HK-2 (cell line): ENCODE results near the gene ENO2.
"Not testable (repeated sequence)": the region's sequence is repeated elsewhere in the genome, so short reads cannot be mapped to it uniquely, and the experiment has no call there.

Experiments
- DNase-seq: peaks from one replicate; pipeline ENCODE4 v3.0.0-alpha.2; 2018; ENCODE audit not compliant: unreplicated experiment

The ENO2 gene

GRCh38 chr12:6886206-6886999 lies 28.0 kb upstream of the ENO2 start:
- DNase-seq, result not testable (repeated sequence)

- DNase-seq, result no peak
Measured at GRCh38 chr12:6887460-6887859, 26.9 kb upstream of the ENO2 start.

GRCh38 chr12:6888360-6888759 lies 26.0 kb upstream of the ENO2 start:
- DNase-seq, result no peak

- not testable (repeated sequence) for DNase-seq
Measured at GRCh38 chr12:6888794-6889193, 25.6 kb upstream of the ENO2 start.

- DNase-seq, result not testable (repeated sequence)
Measured at GRCh38 chr12:6889775-6890573, 24.4 kb upstream of the ENO2 start.

- peak; percentile 99 for DNase-seq
Measured at GRCh38 chr12:6890789-6891645, 23.4 kb upstream of the ENO2 start.

- no peak for DNase-seq
Measured at GRCh38 chr12:6891646-6892001, 22.8 kb upstream of the ENO2 start.

GRCh38 chr12:6892683-6893082 lies 21.7 kb upstream of the ENO2 start:
- not testable (repeated sequence) for DNase-seq

- DNase-seq, result no peak
Measured at GRCh38 chr12:6894321-6894720, 20.1 kb upstream of the ENO2 start.

- no peak for DNase-seq
Measured at GRCh38 chr12:6896846-6897435, 17.4 kb upstream of the ENO2 start.

GRCh38 chr12:6899427-6899826 lies 15.0 kb upstream of the ENO2 start:
- no peak for DNase-seq

GRCh38 chr12:6899837-6900519 lies 14.4 kb upstream of the ENO2 start:
- DNase-seq, result no peak

GRCh38 chr12:6902448-6902847 lies 11.9 kb upstream of the ENO2 start:
- DNase-seq, result no peak

GRCh38 chr12:6903722-6904121 lies 10.7 kb upstream of the ENO2 start:
- no peak for DNase-seq

GRCh38 chr12:6904280-6905276 lies 9.8 kb upstream of the ENO2 start, which contains the start of gene LRRC23:
LRRC23 (plus strand) TSS chr12:6904822; CDS start chr12:6905634, 812 bp downstream.
- peak; percentile 97 for DNase-seq

- DNase-seq, result no peak
Measured at GRCh38 chr12:6905414-6906040, 8.9 kb upstream of the ENO2 start.

GRCh38 chr12:6908141-6908540 lies 6.2 kb upstream of the ENO2 start:
- DNase-seq, result not testable (repeated sequence)

GRCh38 chr12:6909421-6910145 lies 4.8 kb upstream of the ENO2 start:
- no peak for DNase-seq
